GM18873 (cell line): Measurements from ENCODE around the gene ZNF747.

ENCODE experiments used
- ATAC-seq: cut with Tn5 transposase; IDR thresholded peaks from one replicate; pipeline ENCODE4 v1.9.1; 2021; ENCODE audit warnings: mild to moderate bottlenecking, moderate library complexity, moderate number of reproducible peaks; ENCODE audit not compliant: unreplicated experiment, low FRiP score

ZNF747 gene

GRCh38 chr16:30519120-30520049 lies 15.3 kb downstream of the ZNF747 start:
- no peak for ATAC-seq

DNA sequence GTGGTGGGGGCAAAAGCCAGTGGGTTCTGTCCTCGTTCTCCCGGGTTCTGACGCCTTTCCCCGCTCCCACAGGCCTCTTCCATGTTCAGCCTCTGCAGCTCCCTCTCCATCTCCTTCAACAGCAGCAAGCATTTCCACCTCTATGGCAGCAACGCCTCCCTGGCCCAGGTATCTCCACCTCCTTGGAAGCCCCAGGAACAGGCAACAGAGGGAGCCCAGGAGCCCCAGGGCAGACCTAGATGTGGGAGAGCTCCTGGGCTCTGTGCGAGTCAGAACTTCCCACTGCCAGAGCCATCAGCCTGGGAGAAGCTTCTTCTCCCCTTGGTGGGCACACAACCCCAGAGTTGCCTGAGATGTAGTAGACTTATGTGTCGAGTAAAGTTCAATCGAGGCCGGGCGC lies 16.1 kb downstream of the ZNF747 start:
- ATAC-seq: no peak

- ATAC-seq: no peak
Observed at GRCh38 chr16:30515275-30515674, 19.4 kb downstream of the ZNF747 start.

DNA sequence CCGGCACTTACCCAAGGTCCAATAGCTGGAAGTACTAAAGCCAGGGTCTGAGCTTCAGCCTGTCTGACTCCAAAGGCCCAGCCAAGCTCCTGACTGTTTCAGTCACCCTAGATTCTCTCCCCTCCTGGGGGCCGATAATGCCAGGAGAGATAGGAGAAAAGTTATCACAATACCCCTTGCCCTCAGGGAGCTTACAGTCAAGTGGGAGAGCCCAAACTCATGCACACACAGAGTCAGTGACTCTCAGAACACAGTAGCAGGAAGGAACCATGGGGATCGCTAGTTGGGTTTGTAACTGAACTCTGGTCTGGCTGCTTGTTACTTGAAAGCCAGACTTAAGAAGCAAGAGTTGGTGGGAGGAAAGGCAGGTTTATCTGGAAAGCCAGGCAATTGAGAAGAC lies 23.1 kb downstream of the ZNF747 start:
- no peak for ATAC-seq

- ATAC-seq: no peak
Observed at GRCh38 chr16:30510376-30510938, 24.2 kb downstream of the ZNF747 start.

- no peak for ATAC-seq
Observed at GRCh38 chr16:30509081-30509765, 25.4 kb downstream of the ZNF747 start.

- no peak for ATAC-seq
Observed at GRCh38 chr16:30503403-30504296, 31.0 kb downstream of the ZNF747 start.

GRCh38 chr16:30499284-30499683 lies 35.4 kb downstream of the ZNF747 start:
- no peak for ATAC-seq

- ATAC-seq: no peak
Observed at GRCh38 chr16:30494709-30495108, 39.9 kb downstream of the ZNF747 start.

- ATAC-seq: no peak
Observed at GRCh38 chr16:30493941-30494488, 40.6 kb downstream of the ZNF747 start.

DNA sequence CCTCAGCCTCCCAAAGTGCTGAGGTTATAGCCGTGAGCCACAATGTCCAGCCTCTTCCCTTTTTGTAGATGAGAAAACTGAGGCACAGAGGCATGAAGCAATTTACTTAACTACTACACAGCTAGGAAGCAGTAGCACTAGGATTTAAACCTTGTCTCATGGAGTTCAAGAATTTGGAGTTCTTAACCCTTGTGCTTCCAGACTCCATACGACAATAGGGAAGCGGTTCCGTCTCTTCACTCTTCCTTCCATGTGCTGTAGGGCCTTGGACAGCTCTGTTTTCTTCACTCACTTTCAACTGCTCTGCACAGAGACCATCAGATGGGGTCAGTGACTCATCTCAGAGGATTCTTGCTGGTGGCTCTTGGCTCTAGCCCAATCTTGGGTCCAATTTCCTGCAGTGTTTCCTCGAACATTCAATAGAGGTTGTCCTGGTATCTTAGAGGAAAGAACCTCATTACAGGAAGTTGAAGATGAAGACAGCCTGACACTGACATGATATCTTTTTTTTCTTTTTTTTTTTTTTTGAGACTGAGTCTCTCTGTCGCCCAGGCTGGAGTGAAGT lies 42.8 kb downstream of the ZNF747 start:
- no peak for ATAC-seq

- no peak for ATAC-seq
Observed at GRCh38 chr16:30491229-30491628, 43.4 kb downstream of the ZNF747 start.

DNA sequence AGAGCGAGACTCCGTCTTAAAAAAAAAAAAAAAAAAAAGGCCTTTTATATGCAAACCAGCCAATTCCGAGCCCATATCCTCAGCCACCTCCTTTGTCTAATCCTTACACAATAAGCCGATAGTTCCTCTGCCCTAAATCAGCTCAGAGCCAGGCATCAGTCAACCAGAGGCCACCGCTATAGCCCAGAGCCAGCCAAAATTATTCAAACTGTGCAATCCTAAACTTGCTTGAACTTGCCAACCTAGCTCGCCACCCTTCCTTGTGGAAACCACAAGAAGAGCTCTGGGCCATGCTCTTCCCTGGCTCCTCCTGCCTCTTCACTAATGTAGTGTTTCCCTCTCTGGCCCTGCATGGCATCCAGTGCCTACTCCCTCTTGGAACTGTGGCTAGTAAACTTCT lies 44.4 kb downstream of the ZNF747 start:
- ATAC-seq: no peak

DNA sequence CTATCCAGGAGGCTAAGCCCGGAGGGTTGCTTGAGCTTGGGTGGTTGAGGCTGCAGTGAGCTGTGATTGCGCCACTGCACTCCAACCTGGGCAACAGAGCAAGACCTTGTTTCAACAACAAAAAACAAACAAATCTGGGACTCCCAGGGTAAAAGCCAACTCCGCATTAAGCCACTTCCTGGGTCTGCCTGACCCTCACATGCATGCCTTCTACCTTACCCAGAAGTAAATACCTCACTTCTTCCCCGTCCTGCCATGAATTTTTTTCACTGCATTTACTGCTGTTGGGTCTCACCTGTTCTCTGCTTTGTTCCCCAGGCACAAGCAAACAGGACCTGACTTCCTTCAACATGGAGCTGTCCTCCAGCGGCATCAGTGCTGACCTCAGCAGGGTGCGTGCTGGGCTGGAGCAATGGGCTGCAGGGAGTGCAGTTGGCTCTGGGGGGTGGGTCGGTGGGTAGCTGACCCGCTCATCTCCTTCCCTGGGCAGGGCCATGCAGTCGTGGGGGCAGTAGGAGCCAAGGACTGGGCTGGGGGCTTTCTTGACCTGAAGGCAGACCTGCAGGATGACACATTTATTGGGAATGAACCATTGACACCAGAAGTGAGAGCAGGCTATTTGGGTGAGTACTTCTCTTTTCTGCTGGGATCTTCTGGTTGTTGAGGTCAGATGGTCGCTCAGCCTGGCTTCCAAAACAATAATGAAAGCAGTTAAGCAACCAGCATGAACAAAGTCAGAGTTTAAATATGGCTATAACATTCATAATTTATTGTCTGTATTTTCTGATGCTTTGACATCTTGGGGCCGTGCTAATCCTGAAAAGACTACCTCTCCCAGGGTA lies 45.7 kb downstream of the ZNF747 start:
- no peak for ATAC-seq

- ATAC-seq: no peak
Observed at GRCh38 chr16:30485818-30486436, 48.7 kb downstream of the ZNF747 start.

- no peak for ATAC-seq
Observed at GRCh38 chr16:30484887-30485286, 49.8 kb downstream of the ZNF747 start.

DNA sequence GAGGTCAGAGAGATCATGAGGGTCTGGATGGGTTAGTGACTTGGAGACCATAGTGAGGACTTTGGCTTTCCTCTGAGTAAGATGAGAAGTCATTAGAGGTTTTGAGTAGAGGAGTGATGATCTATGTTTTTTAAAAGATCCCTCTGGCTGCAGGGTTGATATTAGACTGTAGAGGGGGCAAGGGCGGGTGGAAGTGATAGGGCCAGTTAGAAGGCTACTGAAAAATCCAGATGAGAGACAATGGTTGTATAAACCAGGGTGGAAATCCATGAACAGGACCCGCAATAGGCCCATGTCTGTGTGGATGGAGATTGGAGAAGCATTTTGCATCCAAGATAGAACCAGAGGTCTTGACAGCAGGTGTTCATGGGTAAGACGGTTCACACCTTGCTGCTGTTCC lies 52.3 kb downstream of the ZNF747 start:
- ATAC-seq: no peak

GRCh38 chr16:30481381-30481780 lies 53.3 kb downstream of the ZNF747 start:
- no peak for ATAC-seq
